HEK293T (cell line): ENCODE data around the gene ZNF394.

ENCODE experiments used
- CTCF ChIA-PET: fragments of 350-600 bp; formaldehyde crosslinking; extraction: SDS; loops from one replicate; lab custom pipeline; 2021; ENCODE audit warnings: antibody characterized with exemption, inconsistent platforms; lab: Yijun Ruan, JAX
- POLR2A ChIA-PET: fragments of 350-600 bp; formaldehyde crosslinking; extraction: SDS; loops from one replicate; lab custom pipeline; 2020; ENCODE audit warnings: antibody characterized with exemption, inconsistent platforms; lab: Yijun Ruan, JAX
- DNase-seq: peaks from one replicate; pipeline ENCODE4 v3.0.0; 2012; ENCODE audit warnings: mixed read lengths; ENCODE audit errors: extremely low spot score
- ARNT ChIP-seq: fragments of 450-650 bp; IDR thresholded peaks from 2 replicates; pipeline ENCODE4 v1.6.1; 2017; ENCODE audit warnings: mild to moderate bottlenecking
- BHLHE40 ChIP-seq: fragments of 450-650 bp; IDR thresholded peaks from 2 replicates; pipeline ENCODE4 v1.6.1; 2016; ENCODE audit warnings: mild to moderate bottlenecking, moderate library complexity, borderline replicate concordance
- CTBP1 ChIP-seq: fragments of 450-650 bp; IDR thresholded peaks from 2 replicates; pipeline ENCODE4 v1.6.1; 2016; ENCODE audit warnings: borderline replicate concordance
- ELF4 ChIP-seq: fragments of 450-650 bp; IDR thresholded peaks from 2 replicates; pipeline ENCODE4 v1.6.1; 2017; ENCODE audit warnings: antibody characterized with exemption
- FOXA1 ChIP-seq: fragments of 450-650 bp; IDR thresholded peaks from 2 replicates; pipeline ENCODE4 v1.6.1; 2016; ENCODE audit warnings: mild to moderate bottlenecking
- FOXK2 ChIP-seq: fragments of 450-650 bp; IDR thresholded peaks from 2 replicates; pipeline ENCODE4 v1.6.1; 2016; ENCODE audit warnings: mild to moderate bottlenecking
- FOXM1 ChIP-seq: fragments of 450-650 bp; IDR thresholded peaks from 2 replicates; pipeline ENCODE4 v1.6.1; 2017; ENCODE audit warnings: mild to moderate bottlenecking, borderline replicate concordance
- HDGF ChIP-seq: fragments of 450-650 bp; IDR thresholded peaks from 2 replicates; pipeline ENCODE4 v1.6.1; 2017; ENCODE audit warnings: antibody characterized with exemption, borderline replicate concordance
- L3MBTL2 ChIP-seq: fragments of 450-650 bp; conservative IDR thresholded peaks from 2 replicates; pipeline ENCODE4 v1.6.1; 2016; ENCODE audit warnings: mild to moderate bottlenecking
- LEF1 ChIP-seq: fragments of 450-650 bp; IDR thresholded peaks from 2 replicates; pipeline ENCODE4 v1.6.1; 2017; ENCODE audit warnings: mild to moderate bottlenecking, borderline replicate concordance
- NFRKB ChIP-seq: fragments of 450-650 bp; IDR thresholded peaks from 2 replicates; pipeline ENCODE4 v1.6.1; 2016; ENCODE audit warnings: mild to moderate bottlenecking, moderate library complexity
- SP1 ChIP-seq: fragments of 450-650 bp; IDR thresholded peaks from 2 replicates; pipeline ENCODE4 v1.6.1; 2017
- SUZ12 ChIP-seq: fragments of 450-650 bp; IDR thresholded peaks from 2 replicates; pipeline ENCODE4 v1.6.1; 2016; ENCODE audit warnings: mild to moderate bottlenecking
- TARDBP ChIP-seq: fragments of 450-650 bp; IDR thresholded peaks from 2 replicates; pipeline ENCODE4 v1.6.1; 2016
- ZNF384 ChIP-seq: fragments of 450-650 bp; IDR thresholded peaks from 2 replicates; pipeline ENCODE4 v1.6.1; 2016
- TF ChIP-seq, protein P1 (sequence below): fragments of 450-650 bp; IDR thresholded peaks from 2 replicates; pipeline ENCODE4 v1.6.1; 2016

The ZNF394 gene

GRCh38 chr7:99460651-99461050, 39.4 kb downstream of the ZNF394 start:
- TF ChIP-seq SP1: no peak
- ChIA-PET CTCF (interaction anchor here (0.5 kb wide), 1 partner anchor 204 kb away, joined by 3 read pairs; no protein-coding TSS in a partner anchor), POLR2A (interaction anchor here (1.4 kb wide), 1 partner anchor 22 kb away, joined by 4 read pairs; the partner anchor contains the start of genes CPSF4 and PTCD1)
- no peak for DNase-seq

GRCh38 chr7:99459087-99459486, 41.0 kb downstream of the ZNF394 start:
- DNase-seq: peak; percentile 46
- TF ChIP-seq TARDBP: no peak
- TF ChIP-seq HDGF: no peak
- TF ChIP-seq CTBP1: no peak
- TF ChIP-seq ARNT: no peak
- no peak for TF ChIP-seq FOXA1
- ChIA-PET CTCF (interaction anchor here (0.6 kb wide), 2 partner anchors 26 to 150 kb away, joined by 3 to 4 read pairs; no protein-coding TSS in a partner anchor), POLR2A (no interaction called here)

DNA sequence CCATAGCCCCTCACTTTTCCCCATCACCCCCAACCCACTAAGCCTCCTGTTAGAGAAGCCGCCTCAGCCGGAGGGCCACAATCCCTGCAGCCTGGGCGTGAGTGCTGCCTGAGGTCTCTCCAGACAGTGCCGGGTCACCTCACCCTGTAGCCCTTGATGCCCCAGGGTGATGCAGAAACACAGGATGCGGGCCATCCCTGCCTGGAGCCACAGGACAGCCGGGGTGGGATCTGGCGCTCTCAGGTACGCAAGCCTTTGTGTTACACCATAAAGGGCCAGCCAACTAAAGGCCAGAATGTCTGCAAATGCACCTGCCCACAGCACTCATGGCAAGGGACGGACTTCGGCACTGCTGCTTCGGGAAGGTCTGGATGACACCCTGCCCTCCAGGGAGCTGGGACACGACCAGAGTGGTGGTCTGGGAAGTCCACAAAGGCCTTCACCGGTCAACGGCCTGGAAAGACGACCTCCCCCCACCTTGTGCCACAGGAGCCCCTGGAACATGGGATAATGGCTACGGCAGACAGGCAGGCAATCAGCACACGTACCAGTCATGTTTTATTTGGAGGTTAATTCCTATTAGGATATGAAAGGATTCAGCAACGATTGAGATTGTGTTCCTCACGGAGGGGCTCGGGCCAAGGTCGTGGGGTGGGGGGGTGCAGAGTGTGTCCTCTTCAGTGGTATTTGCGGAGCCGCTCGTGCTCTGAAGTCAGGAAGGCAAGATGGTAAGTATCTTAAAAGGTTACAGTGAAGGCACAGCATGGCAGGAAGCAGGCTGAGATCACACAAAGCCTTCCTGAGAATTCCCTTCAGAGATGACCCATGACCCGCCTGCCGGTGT, 42.2 kb downstream of the ZNF394 start:
- ChIA-PET POLR2A (no interaction called here), CTCF (no interaction called here)
- no peak for TF ChIP-seq ARNT

GRCh38 chr7:99457050-99457649, 42.9 kb downstream of the ZNF394 start:
- POLR2A ChIA-PET: interaction anchor here (2.2 kb wide), 1 partner anchor 8 kb away, joined by 10 read pairs; the partner anchor contains the start of gene ATP5MF
- TF ChIP-seq ZNF384: no peak
- TF ChIP-seq ELF4: no peak
- TF ChIP-seq LEF1: no peak
- no peak for TF ChIP-seq NFRKB
- TF ChIP-seq FOXM1: no peak
- TF ChIP-seq CTBP1: no peak
- TF ChIP-seq, protein P1, sequence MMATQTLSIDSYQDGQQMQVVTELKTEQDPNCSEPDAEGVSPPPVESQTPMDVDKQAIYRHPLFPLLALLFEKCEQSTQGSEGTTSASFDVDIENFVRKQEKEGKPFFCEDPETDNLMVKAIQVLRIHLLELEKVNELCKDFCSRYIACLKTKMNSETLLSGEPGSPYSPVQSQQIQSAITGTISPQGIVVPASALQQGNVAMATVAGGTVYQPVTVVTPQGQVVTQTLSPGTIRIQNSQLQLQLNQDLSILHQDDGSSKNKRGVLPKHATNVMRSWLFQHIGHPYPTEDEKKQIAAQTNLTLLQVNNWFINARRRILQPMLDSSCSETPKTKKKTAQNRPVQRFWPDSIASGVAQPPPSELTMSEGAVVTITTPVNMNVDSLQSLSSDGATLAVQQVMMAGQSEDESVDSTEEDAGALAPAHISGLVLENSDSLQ: no peak
- no peak for TF ChIP-seq SP1
- TF ChIP-seq SUZ12: no peak
- no peak for TF ChIP-seq BHLHE40
- no peak for DNase-seq
- CTCF ChIA-PET: no interaction called here

More for the DNA sequence above, 42.2 kb downstream of the ZNF394 start:
- DNase-seq: no peak

DNA sequence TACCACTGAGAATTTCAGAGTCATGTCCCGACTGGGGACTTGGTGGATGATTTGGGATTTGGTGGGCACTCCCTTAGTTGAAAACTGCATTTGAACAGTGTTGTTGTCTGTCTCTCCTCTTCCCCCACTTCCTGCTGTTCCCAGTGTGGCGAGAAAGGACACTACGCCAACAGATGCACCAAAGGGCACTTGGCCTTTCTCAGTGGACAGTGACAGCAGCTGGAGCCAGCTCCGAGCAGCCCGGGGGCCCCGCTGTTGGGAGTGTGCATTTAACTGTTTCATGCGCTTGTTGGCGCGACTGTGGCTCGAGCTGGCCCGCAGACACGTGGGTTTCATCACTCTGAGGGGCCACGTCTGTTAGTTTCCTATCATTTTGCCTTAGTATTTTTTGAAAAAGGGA, 43.8 kb downstream of the ZNF394 start:
- ChIA-PET CTCF (no interaction called here), POLR2A (interaction anchor here (1.1 to 2.2 kb wide), 4 partner anchors 9 to 48 kb away, joined by 3 to 10 read pairs (median 4); partner anchors contain the start of genes ATP5MF, BUD31, CPSF4 and PDAP1)
- TF ChIP-seq LEF1: no peak
- TF ChIP-seq TARDBP: no peak
- no peak for TF ChIP-seq FOXK2
- no peak for TF ChIP-seq CTBP1
- no peak for TF ChIP-seq ZNF384
- no peak for TF ChIP-seq ELF4
- no peak for TF ChIP-seq L3MBTL2
- TF ChIP-seq NFRKB: no peak
- TF ChIP-seq SUZ12: no peak
- TF ChIP-seq, protein P1: no peak
- no peak for TF ChIP-seq BHLHE40
- no peak for TF ChIP-seq SP1
- TF ChIP-seq FOXA1: no peak

GRCh38 chr7:99455874-99456273, 44.2 kb downstream of the ZNF394 start:
- CTCF ChIA-PET: no interaction called here
- TF ChIP-seq CTBP1: no peak
- TF ChIP-seq FOXM1: no peak
- TF ChIP-seq ZNF384: no peak
- no peak for TF ChIP-seq FOXA1
- TF ChIP-seq L3MBTL2: no peak
- TF ChIP-seq LEF1: no peak
- no peak for TF ChIP-seq TARDBP
- TF ChIP-seq ARNT: no peak
- no peak for TF ChIP-seq FOXK2
- no peak for TF ChIP-seq BHLHE40
- TF ChIP-seq HDGF: no peak
- no peak for TF ChIP-seq ELF4
- TF ChIP-seq SP1: no peak
- TF ChIP-seq NFRKB: no peak
- TF ChIP-seq, protein P1: no peak
- TF ChIP-seq SUZ12: no peak
- POLR2A ChIA-PET: interaction anchor here (0.8 to 2.2 kb wide), 5 partner anchors 9 to 102 kb away, joined by 3 to 10 read pairs (median 4); partner anchors contain the start of genes ATP5MF, BUD31, CPSF4 and PDAP1
- no peak for DNase-seq

More for the DNA sequence above, 43.8 kb downstream of the ZNF394 start:
- DNase-seq: no peak
